Measurements from ENCODE around the gene LCN15.

- no peak for TF ChIP-seq ARNTL (CRISPR knock-in tag; IDR thresholded peaks at IDR 0.05; ENCODE audit: borderline replicate concordance, low read depth)
- TF ChIP-seq ZNF70 (CRISPR knock-in tag; IDR thresholded peaks at IDR 0.05) = no peak
- no peak for TF ChIP-seq GLIS3 (CRISPR knock-in tag; IDR thresholded peaks at IDR 0.05)
- no peak for TF ChIP-seq ZFP3 (CRISPR knock-in tag; IDR thresholded peaks at IDR 0.05)
- TF ChIP-seq SNAI2 (CRISPR knock-in tag; IDR thresholded peaks at IDR 0.05) = no peak
- TF ChIP-seq ESRRG (CRISPR knock-in tag; IDR thresholded peaks at IDR 0.05) = no peak
- TF ChIP-seq BACH2 (CRISPR knock-in tag; IDR thresholded peaks at IDR 0.05; ENCODE audit: borderline replicate concordance) = no peak
- TF ChIP-seq PATZ1 (CRISPR knock-in tag; IDR thresholded peaks at IDR 0.05; ENCODE audit: borderline replicate concordance) = no peak
- no peak for TF ChIP-seq POU6F1 (CRISPR knock-in tag; IDR thresholded peaks at IDR 0.05; ENCODE audit: borderline replicate concordance, low read depth)
- TF ChIP-seq OSR1 (CRISPR knock-in tag; IDR thresholded peaks at IDR 0.05) = no peak
- TF ChIP-seq ZNF565 (CRISPR knock-in tag; conservative IDR thresholded peaks at IDR 0.05; ENCODE audit: low read depth) = no peak
- TF ChIP-seq PPARA (CRISPR knock-in tag; IDR thresholded peaks at IDR 0.05; ENCODE audit: borderline replicate concordance) = no peak
- no peak for TF ChIP-seq ISL1 (CRISPR knock-in tag; IDR thresholded peaks at IDR 0.05)
- no peak for TF ChIP-seq RARB (CRISPR knock-in tag; IDR thresholded peaks at IDR 0.05)
Measured at GRCh38 chr9:136724772-136725171, 39.5 kb downstream of the LCN15 start.

Measured in SK-N-SH treated with all-trans-retinoic acid at 6 μM for 48 hours (cell line).